HCT116 (cell line): ENCODE results near the gene CAPS. TPM values are rescaled to one million over a fixed set of nuclear protein-coding genes. Genes with fewer than 3 reads are reported as not detected.

Experiments
- ATAC-seq: fragments of 200-7000 bp; cut with Tn5 transposase; 2 replicates; pipeline ENCODE4 v1.9.1; 2020; ENCODE audit warnings: mild to moderate bottlenecking, moderate library complexity
- BruUV-seq: library from RNA; stranded (reverse); fragments of 400-500 nt; replicated peaks from 2 replicates; lab custom pipeline; 2021; lab: Mats Ljungman, UMichigan
- CTCF ChIA-PET: fragments of 300-600 bp; sonication (Branson Sonifier 250); formaldehyde crosslinking; loops from one replicate; lab custom pipeline; 2021; ENCODE audit warnings: antibody characterized with exemption; lab: Charles Lee
- POLR2A ChIA-PET: fragments of 300-600, 350-600 bp; sonication (Branson Sonifier 250); formaldehyde crosslinking; loops from one replicate; lab custom pipeline; 2021; ENCODE audit warnings: antibody characterized with exemption; lab: Charles Lee
- RAD21 ChIA-PET, 2 experiments: fragments of 300-600 bp; sonication (Branson Sonifier 250); formaldehyde crosslinking; loops; one replicate each; lab custom pipeline; 2023; ENCODE audit warnings: low total read pairs in 2 of 2; ENCODE audit not compliant: uncharacterized antibody in 2 of 2, unreplicated experiment in 2 of 2, low non-redundant PET in 1 of 2; lab: Charles Lee
- DNase-seq: peaks from one replicate; pipeline ENCODE4 v3.0.0-alpha.2; 2010; ENCODE audit warnings: low read depth, low spot score
- H2AFZ ChIP-seq: fragments of 200-600 bp; shearing (Covaris generic), sonication (generic); 2 replicates; pipeline ENCODE4 v1.6.1; 2017; ENCODE audit warnings: low read depth, mixed run types, mixed read lengths, antibody characterized with exemption, low read length; ENCODE audit not compliant: poor library complexity, severe bottlenecking
- H3K27ac ChIP-seq: 2 replicates; pipeline ENCODE4 v1.5.1; 2012; ENCODE audit warnings: low read depth, low read length
- H3K27me3 ChIP-seq: fragments of 200-600 bp; sonication (generic); 2 replicates; pipeline ENCODE4 v1.6.1; 2016; ENCODE audit warnings: mixed run types, low read length, mixed read lengths; ENCODE audit not compliant: insufficient read depth
- H3K36me3 ChIP-seq, 2 experiments: fragments of 200-500 bp in 1 of 2; fragments of 200-600 bp in 1 of 2; sonication (Bioruptor generic) in 1 of 2; sonication (generic) in 1 of 2; 2 replicates each; pipeline versions ENCODE4 v1.5.1 to v1.6.1; 2014 to 2016; ENCODE audit warnings: low read length in 2 of 2, inconsistent platforms in 1 of 2, mixed read lengths in 1 of 2, mixed run types in 1 of 2; ENCODE audit not compliant: insufficient read depth in 2 of 2, control insufficient read depth in 1 of 2
- H3K4me1 ChIP-seq, 2 experiments: fragments of 200-600 bp in 1 of 2; sonication (generic) in 1 of 2; 2 replicates each; pipeline versions ENCODE4 v1.5.1 to v1.6.1; 2012 to 2017; ENCODE audit warnings: low read length in 2 of 2, inconsistent platforms in 1 of 2, mild to moderate bottlenecking in 1 of 2, mixed read lengths in 1 of 2, mixed run types in 1 of 2, moderate library complexity in 1 of 2; ENCODE audit not compliant: insufficient read depth in 2 of 2, control insufficient read depth in 1 of 2
- H3K4me2 ChIP-seq: fragments of 200-600 bp; sonication (generic); 2 replicates; pipeline ENCODE4 v1.6.1; 2017; ENCODE audit warnings: mixed run types, low read length, mixed read lengths
- H3K4me3 ChIP-seq, 2 experiments: fragments of 200-600 bp in 1 of 2; sonication (generic) in 1 of 2; replicated peaks in 1 of 2; 2 replicates each; pipeline ENCODE4 v1.5.1; 2011 to 2016; ENCODE audit warnings: low read length in 2 of 2, control low read depth in 1 of 2, low read depth in 1 of 2, mild to moderate bottlenecking in 1 of 2, mixed read lengths in 1 of 2, mixed run types in 1 of 2
- H3K79me2 ChIP-seq: fragments of 200-600 bp; sonication (generic); 2 replicates; pipeline ENCODE4 v1.6.1; 2017; ENCODE audit warnings: mild to moderate bottlenecking, mixed run types, low read length, moderate library complexity, mixed read lengths; ENCODE audit not compliant: insufficient read depth
- H3K9ac ChIP-seq: fragments of 200-600 bp; sonication (generic); 2 replicates; pipeline ENCODE4 v1.6.1; 2016; ENCODE audit warnings: low read length, mixed read lengths
- H3K9me2 ChIP-seq: fragments of 200-600 bp; sonication (generic), shearing (Covaris generic); 2 replicates; pipeline ENCODE4 v1.6.1; 2017; ENCODE audit warnings: mixed run types, mild to moderate bottlenecking, moderate library complexity; ENCODE audit not compliant: insufficient read depth
- H3K9me3 ChIP-seq, 2 experiments: fragments of 200-500 bp in 1 of 2; fragments of 200-600 bp in 1 of 2; sonication (Bioruptor generic) in 1 of 2; sonication (generic) in 1 of 2; 2 replicates each; pipeline ENCODE4 v1.6.1; 2014 to 2017; ENCODE audit warnings: low read length in 2 of 2, mixed read lengths in 2 of 2, inconsistent platforms in 1 of 2, low read depth in 1 of 2, mild to moderate bottlenecking in 1 of 2, mixed run types in 1 of 2, moderate library complexity in 1 of 2; ENCODE audit not compliant: control insufficient read depth in 1 of 2, insufficient read depth in 1 of 2
- H4K20me1 ChIP-seq: fragments of 200-600 bp; sonication (generic), shearing (Covaris generic); 2 replicates; pipeline ENCODE4 v1.6.1; 2017; ENCODE audit warnings: mixed run types, mild to moderate bottlenecking, moderate library complexity; ENCODE audit not compliant: insufficient read depth
- CBX3 ChIP-seq: IDR thresholded peaks from 2 replicates; pipeline ENCODE4 v1.6.1; 2012; ENCODE audit warnings: low read depth
- ELF1 ChIP-seq: IDR thresholded peaks from 2 replicates; pipeline ENCODE4 v1.6.1; 2012; ENCODE audit warnings: low read depth, borderline replicate concordance
- EZH2 ChIP-seq: fragments of 200-600 bp; sonication (generic); IDR thresholded peaks from 2 replicates; pipeline ENCODE4 v1.6.1; 2017; ENCODE audit warnings: antibody characterized with exemption, mixed run types
- EZH2phosphoT487 ChIP-seq: fragments of 200-600 bp; IDR thresholded peaks from 2 replicates; pipeline ENCODE4 v1.6.1; 2018; ENCODE audit warnings: antibody characterized with exemption, borderline replicate concordance
- FOSL1 ChIP-seq: IDR thresholded peaks from 2 replicates; pipeline ENCODE4 v1.6.1; 2012; ENCODE audit warnings: low read depth
- JUND ChIP-seq: IDR thresholded peaks from 2 replicates; pipeline ENCODE4 v1.6.1; 2012
- POLR2A ChIP-seq: IDR thresholded peaks from 2 replicates; pipeline ENCODE4 v1.7.0; 2011; ENCODE audit warnings: borderline replicate concordance; ENCODE audit not compliant: insufficient read depth, insufficient read length; ENCODE audit errors: extremely low read depth
- SIN3A ChIP-seq: IDR thresholded peaks from 2 replicates; pipeline ENCODE4 v1.6.1; 2012; ENCODE audit warnings: low read depth
- SP1 ChIP-seq: IDR thresholded peaks from 2 replicates; pipeline ENCODE4 v1.6.1; 2012; ENCODE audit warnings: low read depth
- TCF7L2 ChIP-seq: IDR thresholded peaks from 2 replicates; pipeline ENCODE4 v1.7.0; 2011; ENCODE audit warnings: borderline replicate concordance, inconsistent platforms; ENCODE audit not compliant: insufficient read depth, insufficient read length; ENCODE audit errors: extremely low read depth
- YY1 ChIP-seq: IDR thresholded peaks from 2 replicates; pipeline ENCODE4 v1.6.1; 2011; ENCODE audit warnings: low read length, low read depth, moderate library complexity, mild to moderate bottlenecking; ENCODE audit not compliant: insufficient replicate concordance; ENCODE audit errors: extremely low read depth
- ZNF274 ChIP-seq: fragments of 200-500 bp; sonication (Bioruptor generic); IDR thresholded peaks from 2 replicates; pipeline ENCODE4 v1.6.1; 2014; ENCODE audit warnings: mild to moderate bottlenecking, low read depth, low read length, inconsistent platforms
- intact Hi-C: fragments of 100-400 bp; cut with micrococcal nuclease; formaldehyde crosslinking; loops from 2 replicates; pipeline ENCODE4 v1.10.0; 2022
- total RNA-seq: library from RNA; stranded (reverse); gene quantifications from one replicate; pipeline ENCODE4 v1.2.1, GENCODE V29; 2021; ENCODE audit not compliant: unreplicated experiment
- TF ChIP-seq, protein P1 (sequence below), 3 experiments: fragments of 200-600 bp in 1 of 3; sonication (generic) in 1 of 3; IDR thresholded peaks in 2 of 3; conservative IDR thresholded peaks in 1 of 3; 2 replicates each; pipeline ENCODE4 v1.5.1; 2012 to 2017; ENCODE audit warnings: low read depth in 2 of 3, low read length in 2 of 3, antibody characterized with exemption in 1 of 3, borderline replicate concordance in 1 of 3, control low read depth in 1 of 3, mild to moderate bottlenecking in 1 of 3, mixed read lengths in 1 of 3, mixed run types in 1 of 3, moderate library complexity in 1 of 3; ENCODE audit not compliant: insufficient read depth in 1 of 3
- TF ChIP-seq, protein P2 (sequence below): IDR thresholded peaks from 2 replicates; pipeline ENCODE4 v1.6.1; 2012
- TF ChIP-seq, protein P3 (sequence below): IDR thresholded peaks from 2 replicates; pipeline ENCODE4 v1.6.1; 2012; ENCODE audit warnings: low read depth
- TF ChIP-seq, protein P4 (sequence below): IDR thresholded peaks from 2 replicates; pipeline ENCODE4 v1.6.1; 2012

CAPS gene
- total RNA-seq, 1 experiment from 2014 or later = 2.5 TPM

DNA sequence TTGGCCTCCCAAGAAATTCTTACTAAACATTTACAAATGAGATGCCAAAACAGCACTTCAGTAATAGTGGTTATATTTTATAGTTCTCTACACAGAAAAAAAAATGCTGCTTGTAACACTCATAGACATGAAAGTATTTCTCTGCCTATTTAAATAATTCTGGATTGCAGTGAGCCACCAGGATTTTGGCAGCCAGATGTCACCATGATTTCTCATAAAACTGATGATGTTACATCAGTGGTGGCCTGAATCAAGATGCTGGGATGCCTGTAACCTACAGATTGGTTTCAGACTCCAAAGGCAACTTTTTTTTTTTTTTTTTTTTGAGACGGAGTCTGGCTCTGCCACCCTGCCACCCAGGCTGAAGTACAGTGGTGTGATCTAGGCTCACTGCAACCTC is 2.7 kb upstream of the CAPS start:
- no peaks in the 10 kb centered on the region for H4K20me1 ChIP-seq
- H3K79me2 ChIP-seq = no peaks in the 10 kb centered on the region
- no peaks in the 10 kb centered on the region for H3K9me2 ChIP-seq
- no peak for TF ChIP-seq EZH2
- TF ChIP-seq CBX3 = no peak
- TF ChIP-seq, protein P1, sequence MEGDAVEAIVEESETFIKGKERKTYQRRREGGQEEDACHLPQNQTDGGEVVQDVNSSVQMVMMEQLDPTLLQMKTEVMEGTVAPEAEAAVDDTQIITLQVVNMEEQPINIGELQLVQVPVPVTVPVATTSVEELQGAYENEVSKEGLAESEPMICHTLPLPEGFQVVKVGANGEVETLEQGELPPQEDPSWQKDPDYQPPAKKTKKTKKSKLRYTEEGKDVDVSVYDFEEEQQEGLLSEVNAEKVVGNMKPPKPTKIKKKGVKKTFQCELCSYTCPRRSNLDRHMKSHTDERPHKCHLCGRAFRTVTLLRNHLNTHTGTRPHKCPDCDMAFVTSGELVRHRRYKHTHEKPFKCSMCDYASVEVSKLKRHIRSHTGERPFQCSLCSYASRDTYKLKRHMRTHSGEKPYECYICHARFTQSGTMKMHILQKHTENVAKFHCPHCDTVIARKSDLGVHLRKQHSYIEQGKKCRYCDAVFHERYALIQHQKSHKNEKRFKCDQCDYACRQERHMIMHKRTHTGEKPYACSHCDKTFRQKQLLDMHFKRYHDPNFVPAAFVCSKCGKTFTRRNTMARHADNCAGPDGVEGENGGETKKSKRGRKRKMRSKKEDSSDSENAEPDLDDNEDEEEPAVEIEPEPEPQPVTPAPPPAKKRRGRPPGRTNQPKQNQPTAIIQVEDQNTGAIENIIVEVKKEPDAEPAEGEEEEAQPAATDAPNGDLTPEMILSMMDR (IDR thresholded peaks at IDR 0.05 in 2 of 3, conservative IDR thresholded peaks at IDR 0.05 in 1 of 3; ENCODE audit: borderline replicate concordance in 1 of 3, insufficient read depth in 1 of 3, low read depth in 2 of 3, low read length in 2 of 3) = no peak
- intact Hi-C loops = no loop called here
- no peak overlapping the region for H3K4me3 ChIP-seq
- no peak overlapping the region for H3K27ac ChIP-seq
- no peaks in the 10 kb centered on the region for H3K27me3 ChIP-seq
- no peaks in the 10 kb centered on the region for H3K4me1 ChIP-seq
- H3K9me3 ChIP-seq = no peaks in the 10 kb centered on the region
- ChIA-PET RAD21 (no interaction called here), CTCF (no interaction called here), POLR2A (no interaction called here)
- no TSS peak for BruUV-seq
- H3K36me3 ChIP-seq = peaks cover 0 to 1% of the 10 kb centered on the region in 2 experiments; a peak in 2 of 4 replicates
- no peak for DNase-seq
- no peak overlapping the region for H2AFZ ChIP-seq
- no peak for ATAC-seq
- no peak overlapping the region for H3K9ac ChIP-seq
- no peak overlapping the region for H3K4me2 ChIP-seq

DNA sequence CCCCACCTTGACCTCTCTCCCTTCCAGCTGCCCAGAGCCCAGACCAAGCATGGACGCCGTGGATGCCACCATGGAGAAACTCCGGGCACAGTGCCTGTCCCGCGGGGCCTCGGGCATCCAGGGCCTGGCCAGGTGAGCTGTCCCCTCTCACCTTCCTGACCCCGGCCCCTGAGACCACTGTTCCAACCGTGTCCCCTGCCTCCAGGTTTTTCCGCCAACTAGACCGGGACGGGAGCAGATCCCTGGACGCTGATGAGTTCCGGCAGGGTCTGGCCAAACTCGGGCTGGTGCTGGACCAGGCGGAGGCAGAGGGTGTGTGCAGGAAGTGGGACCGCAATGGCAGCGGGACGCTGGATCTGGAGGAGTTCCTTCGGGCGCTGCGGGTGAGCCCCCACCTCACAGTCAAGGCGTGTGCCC is 312 bp downstream of the CAPS start:
- Histone ChIP-seq H3K4me2 (no peak overlapping the region), H3K27ac (no peak overlapping the region), H4K20me1 (no peaks in the 10 kb centered on the region), H3K27me3 (no peaks in the 10 kb centered on the region), H3K79me2 (no peaks in the 10 kb centered on the region), H3K9me2 (no peaks in the 10 kb centered on the region), H2AFZ (no peak overlapping the region), H3K4me1 (no peaks in the 10 kb centered on the region), H3K4me3 (no peak overlapping the region), H3K36me3 (peaks cover 3 to 13% of the 10 kb centered on the region in 2 experiments; a peak in 2 of 4 replicates), H3K9me3 (no peaks in the 10 kb centered on the region), H3K9ac (no peak overlapping the region)
- ChIA-PET POLR2A (no interaction called here), CTCF (no interaction called here), RAD21 (no interaction called here)
- ATAC-seq = peak; percentile 25; the same call in 1 of the 2 replicates
- intact Hi-C loops = no loop called here
- TF ChIP-seq SP1 = no peak
- no peak for TF ChIP-seq TCF7L2
- no peak for TF ChIP-seq EZH2phosphoT487
- no peak for TF ChIP-seq POLR2A
- TF ChIP-seq SIN3A = no peak
- no peak for TF ChIP-seq EZH2
- no peak for TF ChIP-seq ELF1
- TF ChIP-seq, protein P2, sequence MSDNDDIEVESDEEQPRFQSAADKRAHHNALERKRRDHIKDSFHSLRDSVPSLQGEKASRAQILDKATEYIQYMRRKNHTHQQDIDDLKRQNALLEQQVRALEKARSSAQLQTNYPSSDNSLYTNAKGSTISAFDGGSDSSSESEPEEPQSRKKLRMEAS = no peak
- no peak for TF ChIP-seq YY1
- TF ChIP-seq ZNF274 = no peak
- TF ChIP-seq FOSL1 = no peak
- TF ChIP-seq, protein P3, sequence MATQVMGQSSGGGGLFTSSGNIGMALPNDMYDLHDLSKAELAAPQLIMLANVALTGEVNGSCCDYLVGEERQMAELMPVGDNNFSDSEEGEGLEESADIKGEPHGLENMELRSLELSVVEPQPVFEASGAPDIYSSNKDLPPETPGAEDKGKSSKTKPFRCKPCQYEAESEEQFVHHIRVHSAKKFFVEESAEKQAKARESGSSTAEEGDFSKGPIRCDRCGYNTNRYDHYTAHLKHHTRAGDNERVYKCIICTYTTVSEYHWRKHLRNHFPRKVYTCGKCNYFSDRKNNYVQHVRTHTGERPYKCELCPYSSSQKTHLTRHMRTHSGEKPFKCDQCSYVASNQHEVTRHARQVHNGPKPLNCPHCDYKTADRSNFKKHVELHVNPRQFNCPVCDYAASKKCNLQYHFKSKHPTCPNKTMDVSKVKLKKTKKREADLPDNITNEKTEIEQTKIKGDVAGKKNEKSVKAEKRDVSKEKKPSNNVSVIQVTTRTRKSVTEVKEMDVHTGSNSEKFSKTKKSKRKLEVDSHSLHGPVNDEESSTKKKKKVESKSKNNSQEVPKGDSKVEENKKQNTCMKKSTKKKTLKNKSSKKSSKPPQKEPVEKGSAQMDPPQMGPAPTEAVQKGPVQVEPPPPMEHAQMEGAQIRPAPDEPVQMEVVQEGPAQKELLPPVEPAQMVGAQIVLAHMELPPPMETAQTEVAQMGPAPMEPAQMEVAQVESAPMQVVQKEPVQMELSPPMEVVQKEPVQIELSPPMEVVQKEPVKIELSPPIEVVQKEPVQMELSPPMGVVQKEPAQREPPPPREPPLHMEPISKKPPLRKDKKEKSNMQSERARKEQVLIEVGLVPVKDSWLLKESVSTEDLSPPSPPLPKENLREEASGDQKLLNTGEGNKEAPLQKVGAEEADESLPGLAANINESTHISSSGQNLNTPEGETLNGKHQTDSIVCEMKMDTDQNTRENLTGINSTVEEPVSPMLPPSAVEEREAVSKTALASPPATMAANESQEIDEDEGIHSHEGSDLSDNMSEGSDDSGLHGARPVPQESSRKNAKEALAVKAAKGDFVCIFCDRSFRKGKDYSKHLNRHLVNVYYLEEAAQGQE = no peak
- TF ChIP-seq, protein P4, sequence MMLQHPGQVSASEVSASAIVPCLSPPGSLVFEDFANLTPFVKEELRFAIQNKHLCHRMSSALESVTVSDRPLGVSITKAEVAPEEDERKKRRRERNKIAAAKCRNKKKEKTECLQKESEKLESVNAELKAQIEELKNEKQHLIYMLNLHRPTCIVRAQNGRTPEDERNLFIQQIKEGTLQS = no peak
- no peak for TF ChIP-seq JUND
- no TSS peak for BruUV-seq
- no peak for DNase-seq
